HG03558 (cell line): ENCODE measurements around the gene PROX2.

ENCODE experiments used
- ATAC-seq: cut with Tn5 transposase; IDR thresholded peaks from one replicate; pipeline ENCODE4 v1.9.1; 2021; ENCODE audit warnings: moderate number of reproducible peaks; ENCODE audit not compliant: unreplicated experiment; ENCODE audit errors: extremely low read depth

PROX2 gene, protein sequence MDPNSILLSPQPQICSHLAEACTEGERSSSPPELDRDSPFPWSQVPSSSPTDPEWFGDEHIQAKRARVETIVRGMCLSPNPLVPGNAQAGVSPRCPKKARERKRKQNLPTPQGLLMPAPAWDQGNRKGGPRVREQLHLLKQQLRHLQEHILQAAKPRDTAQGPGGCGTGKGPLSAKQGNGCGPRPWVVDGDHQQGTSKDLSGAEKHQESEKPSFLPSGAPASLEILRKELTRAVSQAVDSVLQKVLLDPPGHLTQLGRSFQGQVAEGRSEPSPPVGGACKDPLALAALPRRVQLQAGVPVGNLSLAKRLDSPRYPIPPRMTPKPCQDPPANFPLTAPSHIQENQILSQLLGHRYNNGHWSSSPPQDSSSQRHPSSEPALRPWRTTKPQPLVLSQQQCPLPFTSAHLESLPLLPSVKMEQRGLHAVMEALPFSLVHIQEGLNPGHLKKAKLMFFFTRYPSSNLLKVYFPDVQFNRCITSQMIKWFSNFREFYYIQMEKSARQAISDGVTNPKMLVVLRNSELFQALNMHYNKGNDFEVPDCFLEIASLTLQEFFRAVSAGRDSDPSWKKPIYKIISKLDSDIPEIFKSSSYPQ

DNA sequence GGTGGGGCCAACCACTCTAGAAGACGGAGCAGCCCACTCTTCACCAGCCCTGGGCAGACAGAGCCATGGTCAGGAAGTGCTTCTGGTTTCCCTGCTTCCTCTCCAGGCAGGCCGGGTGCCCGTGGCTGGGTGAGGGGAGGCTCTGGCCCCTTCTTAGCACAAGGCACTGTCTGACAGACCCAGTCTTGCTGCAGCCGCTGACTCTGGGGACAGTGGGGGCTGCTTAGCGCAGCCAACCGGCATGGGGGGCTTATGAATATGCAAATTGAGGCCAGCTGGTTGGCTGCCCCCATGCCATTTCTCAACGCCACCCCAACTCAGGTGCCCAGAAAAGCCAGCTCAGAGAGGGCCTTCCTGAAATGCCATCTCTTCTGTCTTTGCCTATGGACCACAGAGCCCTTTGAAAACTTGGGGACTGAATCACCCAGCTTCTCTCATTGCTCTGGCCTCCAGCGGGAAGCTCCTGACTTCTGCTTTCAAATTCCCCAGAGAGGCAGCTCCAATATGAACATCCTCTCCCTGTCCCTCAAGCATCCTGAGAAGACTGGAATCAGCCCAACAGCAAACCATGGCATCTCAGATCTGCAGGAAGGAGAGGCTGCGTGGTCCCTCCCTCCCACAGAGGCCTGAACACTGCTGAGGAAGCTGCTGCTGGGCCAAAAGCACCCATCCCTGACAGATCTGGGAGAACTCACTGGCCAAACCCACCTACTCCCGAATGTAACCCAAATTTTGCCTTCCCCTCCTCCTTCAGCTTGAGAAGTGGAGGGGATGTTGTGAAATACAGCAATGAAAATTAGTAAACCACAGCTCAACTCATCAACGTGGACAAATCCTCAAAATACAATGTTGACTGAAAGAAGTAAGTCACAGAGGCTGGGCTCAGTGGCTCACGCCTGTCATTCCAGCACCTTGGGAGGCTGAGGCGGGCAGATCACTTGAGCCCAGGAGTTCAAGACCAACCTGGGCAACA is at the start of gene PROX2:
Gene PROX2 (minus strand): TSS at position 205 of the 973 bp plus-strand sequence. CDS start 12,311 bp downstream, outside the sequence.
- ATAC-seq: no peak

DNA sequence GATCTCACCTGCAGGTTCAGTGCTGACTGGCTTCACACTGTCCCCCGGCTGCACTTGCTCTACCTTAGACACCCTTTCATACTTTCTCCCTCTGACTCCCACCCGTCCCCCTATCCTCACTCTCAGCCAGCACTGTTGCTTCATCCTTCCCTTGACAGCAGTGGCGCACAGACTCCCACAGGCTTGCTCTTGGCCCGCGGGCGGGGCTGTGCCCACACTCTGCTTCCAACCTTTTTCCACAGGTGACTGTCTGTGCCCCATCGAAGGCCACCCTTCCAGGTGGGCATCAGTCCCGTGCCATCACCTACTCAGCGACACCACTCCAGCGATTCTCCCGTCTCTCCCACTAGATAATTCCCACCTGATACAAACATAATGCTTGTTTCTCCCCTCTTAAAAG is 48.1 kb upstream of the PROX2 start:
- no peak for ATAC-seq

DNA sequence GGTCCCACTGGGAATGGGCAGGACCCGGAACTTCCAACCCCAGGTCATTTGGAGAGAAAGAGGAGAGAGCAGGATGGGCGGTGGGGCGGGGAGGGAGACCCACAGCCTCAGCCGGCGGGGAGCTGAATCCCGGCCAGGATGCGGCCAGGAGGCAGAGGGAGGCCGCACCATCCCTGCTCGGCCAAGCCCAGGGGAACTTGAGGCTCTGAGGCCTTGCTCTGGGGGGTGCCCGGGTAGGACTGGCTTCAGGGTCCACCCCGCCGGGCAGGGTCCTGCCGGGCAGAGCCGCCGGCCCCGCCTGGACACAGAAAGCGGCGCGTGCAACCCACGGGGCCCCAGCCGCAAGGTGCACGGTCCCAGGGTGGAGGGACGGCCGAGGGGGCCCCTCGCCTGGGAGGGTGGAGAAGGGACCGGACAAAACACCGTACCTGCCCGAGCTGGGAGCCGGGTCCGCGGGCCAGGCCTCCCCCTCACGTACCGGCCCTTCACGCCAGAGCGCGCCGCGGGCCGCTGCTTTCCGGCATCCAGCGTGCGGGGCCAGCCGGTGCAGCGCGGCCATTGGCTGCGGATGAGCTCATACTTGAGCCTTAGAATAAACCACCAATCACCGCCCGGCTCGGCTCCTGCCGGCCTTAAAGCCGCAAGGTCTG is 46.9 kb upstream of the PROX2 start, which contains the start of gene RPS6KL1:
Gene RPS6KL1 (minus strand): TSS at position 509 of the 650 bp plus-strand sequence. CDS start 1,719 bp downstream, outside the sequence.
- peak; percentile 85 for ATAC-seq

DNA sequence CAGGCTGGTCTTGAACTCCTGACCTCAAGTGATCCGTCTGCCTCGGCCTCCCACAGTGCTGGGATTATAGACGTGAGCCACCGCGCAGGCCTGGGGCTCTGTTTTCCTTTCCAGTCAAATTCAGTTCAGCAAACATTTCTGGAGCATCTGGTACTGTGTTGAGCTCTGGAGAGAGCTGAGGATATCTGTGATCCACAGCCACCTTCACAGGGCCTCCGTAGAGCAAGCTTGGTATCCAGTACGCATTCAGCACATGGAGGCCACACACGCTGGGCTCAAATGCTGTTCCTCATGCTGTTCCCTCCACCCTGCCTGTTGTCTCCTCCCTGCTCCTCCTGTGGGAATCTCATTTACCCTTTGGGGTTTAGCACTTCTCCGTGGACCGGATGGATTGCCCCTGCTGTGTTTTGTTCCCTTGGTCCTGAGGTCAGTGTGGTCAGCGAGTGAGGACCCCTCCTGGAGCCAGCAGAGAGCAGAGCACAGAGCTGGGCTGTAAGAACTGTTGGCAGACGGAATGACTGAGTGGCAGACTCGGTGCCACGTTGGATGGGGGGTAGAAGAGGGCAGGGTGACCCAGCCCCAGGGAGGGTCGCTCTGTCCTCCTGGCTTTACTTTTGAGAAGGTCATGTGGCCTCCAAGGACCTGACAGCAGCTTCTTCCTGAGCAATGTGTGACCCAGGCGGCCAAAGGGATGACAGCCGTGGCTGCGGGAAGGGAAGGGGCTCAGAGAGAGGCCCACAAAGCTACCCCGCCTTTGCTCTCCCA is 46.2 kb upstream of the PROX2 start:
- ATAC-seq: no peak

DNA sequence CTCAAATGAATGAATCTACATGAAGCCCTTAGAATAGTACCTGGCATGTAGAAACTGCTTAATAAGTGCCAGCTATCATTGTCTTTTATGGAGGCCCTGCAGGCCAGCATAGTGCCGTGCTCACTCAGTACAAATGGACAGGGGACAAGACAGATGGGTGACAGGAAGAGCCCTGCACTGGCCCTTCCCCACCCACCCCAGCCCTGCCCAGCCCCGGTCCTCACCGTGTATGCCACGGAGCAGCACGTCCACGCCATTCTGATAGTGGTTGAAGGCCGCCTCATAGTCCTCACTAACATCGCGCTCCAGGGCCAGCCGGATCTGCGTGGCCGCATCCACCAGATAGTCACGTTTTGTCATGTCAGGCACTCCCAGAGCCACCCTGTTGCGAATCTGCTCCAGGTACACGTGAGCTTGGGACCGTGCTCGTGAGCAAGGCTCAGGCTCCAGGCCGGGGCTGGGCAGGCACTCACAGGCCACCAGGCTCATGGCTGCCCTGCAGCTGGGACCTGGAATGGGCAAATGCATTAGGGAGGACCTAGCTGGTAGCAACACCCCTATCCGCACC is 45.2 kb upstream of the PROX2 start:
- no peak for ATAC-seq

DNA sequence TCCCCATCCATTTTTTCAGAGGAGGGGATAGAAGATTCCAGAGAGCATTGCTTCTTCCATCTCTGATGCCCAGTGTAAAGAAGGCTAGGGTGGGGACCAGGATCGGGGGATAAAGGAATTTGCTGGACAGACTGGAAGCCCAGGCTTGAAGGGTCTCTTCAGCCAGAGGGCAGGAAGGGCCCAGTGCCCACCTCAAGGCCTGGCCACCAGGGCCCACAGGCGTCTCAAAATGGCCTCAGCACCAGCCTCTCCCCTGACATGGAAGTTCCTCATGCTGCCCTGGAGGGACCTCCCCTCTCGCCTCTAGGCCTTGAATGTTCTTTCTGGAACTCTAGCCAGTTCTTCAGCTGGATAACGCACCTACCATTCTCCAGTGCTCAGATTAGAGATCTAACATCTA is 44.3 kb upstream of the PROX2 start:
- ATAC-seq: no peak

DNA sequence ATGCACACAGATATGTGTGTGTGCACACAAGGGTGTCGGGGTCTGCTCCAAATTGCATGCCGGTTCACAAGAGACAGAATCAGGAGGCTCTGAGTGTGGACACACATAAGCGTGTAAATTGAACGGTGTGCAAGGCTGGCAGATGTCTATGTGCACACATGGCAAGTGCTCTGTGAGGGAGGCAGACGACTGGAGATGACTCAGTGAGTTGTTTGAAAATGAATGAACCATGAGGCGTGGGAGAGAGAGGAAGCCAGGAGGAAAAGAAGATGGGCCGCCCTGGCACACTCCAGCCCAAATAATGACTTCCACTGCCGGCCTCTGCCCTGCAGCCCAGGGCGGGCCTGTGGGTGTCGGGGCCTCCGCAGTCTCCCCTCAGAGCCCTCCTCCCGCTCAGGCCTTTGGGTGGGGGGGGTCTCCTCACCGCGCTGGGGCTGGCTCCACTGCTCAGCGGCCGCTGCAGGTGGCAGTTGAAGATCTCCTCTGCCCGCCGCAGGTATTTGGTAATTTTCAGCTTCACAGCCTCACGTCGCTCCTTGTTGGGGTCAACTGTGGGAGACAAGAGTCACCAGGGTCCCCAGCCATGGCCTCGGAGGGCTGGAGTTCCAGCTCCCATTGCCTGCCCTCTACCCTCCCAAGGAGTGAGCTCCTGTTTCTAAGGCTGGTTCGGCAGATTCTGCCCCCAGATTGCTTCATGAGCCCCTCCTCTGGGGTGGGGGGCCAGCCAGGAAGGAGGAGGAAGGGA is 43.6 kb upstream of the PROX2 start:
- no peak for ATAC-seq

DNA sequence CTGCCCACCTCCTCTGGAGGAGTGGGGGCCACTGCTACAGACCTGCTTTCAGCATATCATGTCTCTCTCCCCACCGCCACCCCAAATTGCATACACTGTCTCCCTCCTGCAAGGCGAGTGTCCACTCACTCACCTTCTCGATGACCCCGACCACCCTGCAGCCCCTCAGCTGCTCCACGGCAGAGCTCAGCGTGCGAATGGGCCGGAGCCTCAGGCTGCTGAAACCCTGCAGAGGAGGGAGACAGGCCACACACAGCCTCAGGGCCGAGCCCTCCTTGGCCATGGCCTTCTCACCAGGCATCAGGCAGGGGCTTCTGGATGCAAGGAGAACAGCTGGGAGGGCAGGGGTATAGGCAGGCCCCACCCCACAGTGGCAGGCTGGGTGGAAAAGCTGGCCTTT is 42.4 kb upstream of the PROX2 start:
- no peak for ATAC-seq

DNA sequence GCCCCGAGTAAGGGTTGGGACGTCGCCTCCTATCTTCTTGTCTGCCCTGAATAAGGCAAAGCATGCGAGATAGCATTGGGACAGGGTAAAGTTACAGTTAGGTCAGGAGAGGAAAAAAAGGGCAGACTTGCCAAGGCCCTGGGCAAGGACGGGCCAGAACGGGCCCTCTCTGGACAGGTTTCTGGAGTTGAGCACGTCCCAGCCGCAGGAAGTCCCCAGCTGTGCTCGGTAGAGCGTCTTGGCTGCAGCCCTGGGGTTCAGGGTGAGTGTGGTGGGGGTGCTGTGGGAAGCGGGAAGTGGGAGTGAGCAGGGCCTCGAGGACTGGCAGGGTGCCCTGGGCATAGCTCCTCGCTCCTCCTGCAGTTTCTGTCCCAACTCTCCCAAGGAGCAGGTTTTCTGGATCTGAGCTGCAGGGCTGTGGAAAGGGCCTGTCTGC is 41.7 kb upstream of the PROX2 start:
- no peak for ATAC-seq

DNA sequence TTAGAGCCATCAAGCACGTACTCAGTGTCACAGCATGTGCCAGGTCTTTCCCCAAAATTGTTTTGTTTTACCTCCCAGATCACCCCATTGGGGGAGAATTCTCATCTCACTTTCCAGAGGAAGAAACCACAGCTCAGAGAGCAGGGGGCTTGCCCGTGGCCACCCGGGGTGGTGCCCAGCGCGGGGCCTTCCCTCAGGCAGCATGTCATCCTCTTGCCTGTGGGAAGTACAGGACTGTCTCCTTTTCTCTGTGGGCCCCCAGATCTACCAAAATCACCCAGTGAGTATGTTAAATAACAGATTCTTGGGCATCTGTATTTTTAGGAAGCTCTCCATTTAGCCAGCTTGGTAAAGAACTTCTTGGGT is 41.2 kb upstream of the PROX2 start:
- no peak for ATAC-seq

DNA sequence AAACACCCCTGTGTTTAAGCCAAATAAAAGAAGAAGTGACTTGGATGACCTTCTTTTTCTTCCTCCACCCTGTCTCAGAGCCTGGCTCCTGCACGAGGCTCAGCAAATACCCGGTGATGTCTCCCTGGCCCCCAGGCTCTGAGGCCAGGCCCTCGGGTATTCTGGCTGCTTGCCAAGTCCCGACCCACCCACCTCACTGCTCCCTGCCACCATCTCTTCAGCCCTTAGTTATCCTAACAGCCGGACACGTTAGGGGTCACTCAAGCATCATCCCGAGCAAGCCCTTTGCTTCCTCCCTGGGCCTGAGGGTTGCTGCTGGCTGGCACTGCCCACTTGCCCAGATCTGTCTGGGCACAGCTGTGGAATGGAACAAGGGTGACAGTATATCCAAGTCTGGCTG is 39.9 kb upstream of the PROX2 start:
- ATAC-seq: no peak

DNA sequence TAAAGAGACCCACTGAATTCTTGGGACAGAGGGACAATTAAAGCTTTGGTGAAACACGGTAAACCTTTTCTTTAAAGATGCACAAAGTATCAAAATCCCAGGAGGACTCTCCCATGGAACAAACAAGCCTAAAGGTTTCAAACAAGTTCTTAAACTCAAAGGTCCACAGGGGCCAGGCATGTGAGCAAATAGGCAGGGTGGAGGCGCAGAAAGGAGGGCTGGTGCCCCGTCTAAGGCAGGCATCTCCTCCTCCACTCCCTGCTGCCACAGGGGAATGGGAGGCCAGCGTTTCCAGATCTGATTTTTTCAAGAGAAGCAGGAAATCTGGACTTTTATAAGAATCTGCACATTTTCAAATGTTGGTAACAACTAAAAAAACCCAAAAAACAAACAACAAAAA is 39.5 kb upstream of the PROX2 start:
- no peak for ATAC-seq

DNA sequence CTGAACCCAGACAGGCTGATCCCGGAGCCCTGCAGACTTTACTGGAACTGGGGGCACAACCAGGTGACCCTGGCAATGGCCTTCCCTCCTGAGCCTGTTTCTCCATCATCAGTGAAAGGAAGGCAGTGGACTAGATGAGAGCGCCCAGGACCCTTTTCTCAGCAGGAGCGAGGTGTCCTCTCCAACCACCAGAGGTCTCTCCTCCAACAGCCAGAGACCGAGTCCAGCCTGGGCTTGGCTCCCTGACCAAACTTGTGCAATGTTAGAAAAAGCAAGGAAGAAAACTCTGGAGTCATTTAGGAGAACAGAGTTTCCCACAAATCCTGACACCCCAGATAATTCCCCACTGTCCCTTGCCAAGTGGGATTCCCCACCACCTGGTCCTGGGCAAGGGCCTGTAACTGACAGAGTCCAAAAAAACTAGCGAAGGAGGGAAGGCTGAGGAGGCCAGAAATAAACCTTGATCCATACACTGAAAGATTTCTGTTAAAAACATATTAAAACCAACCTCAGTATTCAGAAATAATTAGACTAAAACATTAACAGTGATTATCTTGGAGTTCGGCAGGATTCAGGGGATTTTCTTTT is 38.1 kb upstream of the PROX2 start:
- ATAC-seq: no peak

DNA sequence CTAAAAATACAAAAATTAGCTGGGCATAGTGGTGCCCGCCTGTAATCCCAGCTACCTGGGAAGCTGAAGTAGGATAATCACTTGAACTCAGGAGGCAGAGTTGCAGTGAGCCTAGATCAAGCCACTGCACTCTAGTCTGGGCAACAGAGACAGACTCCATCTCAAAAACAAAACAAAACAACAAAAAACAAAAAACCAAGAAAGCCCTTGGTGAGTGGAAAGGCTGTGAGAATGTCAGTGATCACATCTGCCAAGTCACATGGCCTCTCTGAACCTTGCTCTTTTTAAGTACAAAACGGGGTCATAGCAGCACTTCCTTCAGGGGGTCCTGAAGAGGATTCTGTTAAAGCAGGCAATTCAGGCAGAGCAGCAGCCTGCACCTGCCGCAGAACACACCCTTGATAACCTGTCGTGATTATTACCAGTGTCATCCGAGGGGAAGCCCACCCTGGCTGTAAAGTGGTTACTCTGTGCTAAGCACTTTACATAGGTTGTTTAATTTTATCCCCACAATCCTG is 37.5 kb upstream of the PROX2 start:
- ATAC-seq: no peak

DNA sequence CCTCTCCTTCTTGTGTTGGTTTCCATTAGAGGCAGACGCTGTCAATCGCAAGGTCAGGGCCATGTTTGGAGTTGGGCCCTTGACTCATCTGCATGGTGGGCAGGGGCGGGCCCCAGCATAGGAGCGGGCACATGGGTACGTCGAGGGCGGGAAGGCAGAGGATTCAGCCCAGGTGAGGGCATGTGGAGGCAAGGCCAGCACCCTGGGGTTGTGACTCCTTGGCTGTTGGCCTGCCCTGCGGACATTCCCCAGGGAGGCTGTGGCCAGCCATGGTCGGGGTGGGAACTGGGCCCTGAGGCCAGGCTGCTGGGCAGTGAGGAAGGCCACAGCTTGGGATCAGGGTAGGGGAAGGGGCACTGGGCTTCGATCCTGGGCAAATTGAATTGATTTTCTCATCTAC is 36.9 kb upstream of the PROX2 start:
- ATAC-seq: no peak

DNA sequence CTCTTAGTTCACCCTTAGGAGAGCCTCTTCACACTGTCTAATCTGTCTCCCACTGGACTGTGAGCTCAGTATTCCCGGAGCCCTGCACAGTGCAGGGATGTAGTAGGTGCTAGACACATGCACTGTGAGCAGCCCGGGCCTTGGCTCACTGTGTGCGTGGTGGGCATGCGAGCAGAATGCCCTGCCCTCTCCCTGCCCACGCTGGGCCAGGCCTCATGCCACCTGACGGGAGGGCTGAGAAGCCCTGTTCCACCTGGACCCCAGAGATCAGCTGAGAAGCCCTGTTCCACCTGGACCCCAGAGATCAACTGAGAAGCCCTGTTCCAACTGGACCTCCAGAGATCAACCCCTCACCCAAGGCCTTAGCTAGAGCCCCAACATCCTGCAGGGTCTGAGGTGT is 36.2 kb upstream of the PROX2 start:
- ATAC-seq: no peak

DNA sequence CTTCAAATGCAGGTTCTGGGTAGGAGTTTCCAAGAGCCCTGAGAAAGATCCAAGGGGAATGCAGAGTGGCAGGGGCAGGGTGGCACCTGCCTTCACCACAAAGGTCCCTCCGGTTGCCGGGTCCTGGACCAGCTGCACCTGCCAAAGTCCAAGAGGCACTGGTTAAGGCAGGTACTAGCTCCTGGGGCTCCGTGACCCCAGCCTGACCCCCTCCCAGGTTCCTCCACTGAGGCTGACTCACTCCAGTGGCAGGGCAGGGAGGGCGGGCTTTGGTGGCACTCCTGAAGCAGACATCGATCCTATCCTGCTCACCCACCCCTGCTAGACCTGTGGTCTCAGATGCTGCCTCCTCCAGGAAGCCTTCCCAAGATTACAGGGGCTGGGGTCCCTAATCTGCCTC is 35.8 kb upstream of the PROX2 start:
- no peak for ATAC-seq

DNA sequence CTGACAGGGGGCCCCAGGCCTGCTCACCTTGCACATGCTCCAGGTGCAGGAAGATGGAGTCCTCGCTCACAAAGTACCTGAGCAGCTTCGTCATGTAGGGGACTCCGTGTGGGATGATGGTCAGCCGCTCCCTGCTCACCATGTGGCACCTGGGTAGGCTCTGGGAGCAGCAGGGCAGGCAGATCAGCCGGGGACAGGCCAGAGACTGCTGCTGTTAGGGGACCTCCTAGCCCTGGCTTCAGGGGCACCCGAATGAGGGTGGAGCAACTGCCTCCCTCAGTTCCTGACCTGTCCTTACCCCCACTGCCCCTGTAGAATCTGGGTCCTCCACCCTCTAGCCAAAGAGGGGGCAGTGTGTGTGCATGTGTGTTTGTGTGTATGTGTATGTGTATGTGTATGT is 35.3 kb upstream of the PROX2 start:
- ATAC-seq: no peak
